ENCODE data around the gene RSPH9.
A peak's percentile ranks its signal among the peaks of the same experiment; 100 is the strongest.

RSPH9 gene, protein sequence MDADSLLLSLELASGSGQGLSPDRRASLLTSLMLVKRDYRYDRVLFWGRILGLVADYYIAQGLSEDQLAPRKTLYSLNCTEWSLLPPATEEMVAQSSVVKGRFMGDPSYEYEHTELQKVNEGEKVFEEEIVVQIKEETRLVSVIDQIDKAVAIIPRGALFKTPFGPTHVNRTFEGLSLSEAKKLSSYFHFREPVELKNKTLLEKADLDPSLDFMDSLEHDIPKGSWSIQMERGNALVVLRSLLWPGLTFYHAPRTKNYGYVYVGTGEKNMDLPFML

GRCh38 chr6:43644940-43645612 is at the start of gene RSPH9:
RSPH9 (plus strand) TSS chr6:43645036; CDS start chr6:43645099, 63 bp downstream.
- peak; percentile 61 for DNase-seq

GRCh38 chr6:43600595-43600994 is 44.2 kb upstream of the RSPH9 start:
- DNase-seq: no peak

DNA sequence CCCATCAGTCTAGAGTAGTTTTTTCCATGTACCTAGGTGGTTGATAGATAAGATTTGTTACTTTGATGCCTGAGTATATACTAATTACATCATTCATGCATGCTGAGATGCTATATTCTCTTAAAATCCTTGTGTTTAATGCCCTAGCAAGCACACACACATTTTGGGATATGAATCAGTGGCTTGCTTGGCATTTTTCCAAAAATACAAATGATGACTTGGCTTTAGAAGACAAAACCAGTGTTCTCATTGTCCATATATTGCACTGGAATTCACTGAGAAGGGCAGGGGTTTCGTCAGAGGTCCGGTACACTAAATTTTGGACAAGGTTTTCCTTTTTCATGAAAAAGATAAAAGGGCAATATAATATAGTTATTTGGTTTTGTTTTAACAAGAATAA is 40.7 kb upstream of the RSPH9 start:
- DNase-seq: no peak

DNA sequence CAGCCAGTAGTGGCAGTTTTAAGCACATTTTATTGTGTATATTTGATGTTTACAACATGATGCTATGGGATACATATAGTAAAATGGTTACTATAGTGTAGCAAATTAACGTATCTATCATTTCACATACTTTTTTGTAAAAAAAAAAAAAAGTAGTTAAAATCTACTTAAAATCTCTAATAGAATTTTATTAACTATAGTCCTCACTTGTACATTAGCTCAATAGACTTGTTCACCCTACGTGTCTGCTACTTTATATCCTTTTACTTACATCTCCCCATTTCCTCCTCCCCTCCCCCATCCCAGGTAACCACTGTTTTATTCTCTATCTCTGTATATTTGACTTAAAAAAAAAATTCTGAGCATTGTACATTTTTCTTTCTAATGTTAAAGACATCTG is 38.8 kb upstream of the RSPH9 start:
- no peak for DNase-seq

- peak; percentile 52 for DNase-seq
Observed at GRCh38 chr6:43608310-43608763, 36.5 kb upstream of the RSPH9 start.

GRCh38 chr6:43608807-43609206 is 36.0 kb upstream of the RSPH9 start:
- DNase-seq: no peak

- DNase-seq: no peak
Observed at GRCh38 chr6:43609402-43609801, 35.4 kb upstream of the RSPH9 start.

DNA sequence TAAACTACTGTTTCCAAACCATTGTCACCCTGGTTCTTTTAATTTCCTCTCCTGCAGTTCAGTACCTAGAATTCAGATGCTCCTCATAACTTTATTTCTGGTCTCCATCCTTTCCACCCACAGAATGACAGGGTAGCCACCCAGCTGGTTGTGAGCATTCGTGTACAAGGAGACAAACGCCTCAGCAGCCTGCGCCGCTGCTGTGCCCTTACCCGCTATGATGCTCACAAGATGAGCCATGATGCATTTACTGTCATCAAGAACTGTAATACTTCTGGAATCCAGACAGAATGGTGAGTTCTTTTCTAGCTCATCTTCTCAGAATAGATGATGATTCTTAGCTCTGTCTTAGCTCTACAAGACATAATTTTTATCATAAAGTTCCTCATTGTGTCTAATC is 34.4 kb upstream of the RSPH9 start:
- DNase-seq: no peak

DNA sequence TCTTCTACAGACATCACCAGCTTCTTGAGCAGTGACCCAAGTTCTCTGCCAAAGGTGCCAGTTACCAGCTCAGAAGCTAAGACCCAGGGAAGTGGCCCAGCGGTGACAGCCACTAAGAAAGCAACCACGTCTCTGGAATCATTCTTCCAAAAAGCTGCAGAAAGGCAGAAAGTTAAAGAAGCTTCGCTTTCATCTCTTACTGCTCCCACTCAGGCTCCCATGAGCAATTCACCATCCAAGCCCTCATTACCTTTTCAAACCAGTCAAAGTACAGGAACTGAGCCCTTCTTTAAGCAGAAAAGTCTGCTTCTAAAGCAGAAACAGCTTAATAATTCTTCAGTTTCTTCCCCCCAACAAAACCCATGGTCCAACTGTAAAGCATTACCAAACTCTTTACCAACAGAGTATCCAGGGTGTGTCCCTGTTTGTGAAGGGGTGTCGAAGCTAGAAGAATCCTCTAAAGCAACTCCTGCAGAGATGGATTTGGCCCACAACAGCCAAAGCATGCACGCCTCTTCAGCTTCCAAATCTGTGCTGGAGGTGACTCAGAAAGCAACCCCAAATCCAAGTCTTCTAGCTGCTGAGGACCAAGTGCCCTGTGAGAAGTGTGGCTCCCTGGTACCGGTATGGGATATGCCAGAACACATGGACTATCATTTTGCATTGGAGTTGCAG is 31.0 kb upstream of the RSPH9 start:
- DNase-seq: no peak

GRCh38 chr6:43614396-43614730 is 30.5 kb upstream of the RSPH9 start:
- DNase-seq: no peak

GRCh38 chr6:43616725-43617472 is 27.9 kb upstream of the RSPH9 start:
- no peak for DNase-seq

DNA sequence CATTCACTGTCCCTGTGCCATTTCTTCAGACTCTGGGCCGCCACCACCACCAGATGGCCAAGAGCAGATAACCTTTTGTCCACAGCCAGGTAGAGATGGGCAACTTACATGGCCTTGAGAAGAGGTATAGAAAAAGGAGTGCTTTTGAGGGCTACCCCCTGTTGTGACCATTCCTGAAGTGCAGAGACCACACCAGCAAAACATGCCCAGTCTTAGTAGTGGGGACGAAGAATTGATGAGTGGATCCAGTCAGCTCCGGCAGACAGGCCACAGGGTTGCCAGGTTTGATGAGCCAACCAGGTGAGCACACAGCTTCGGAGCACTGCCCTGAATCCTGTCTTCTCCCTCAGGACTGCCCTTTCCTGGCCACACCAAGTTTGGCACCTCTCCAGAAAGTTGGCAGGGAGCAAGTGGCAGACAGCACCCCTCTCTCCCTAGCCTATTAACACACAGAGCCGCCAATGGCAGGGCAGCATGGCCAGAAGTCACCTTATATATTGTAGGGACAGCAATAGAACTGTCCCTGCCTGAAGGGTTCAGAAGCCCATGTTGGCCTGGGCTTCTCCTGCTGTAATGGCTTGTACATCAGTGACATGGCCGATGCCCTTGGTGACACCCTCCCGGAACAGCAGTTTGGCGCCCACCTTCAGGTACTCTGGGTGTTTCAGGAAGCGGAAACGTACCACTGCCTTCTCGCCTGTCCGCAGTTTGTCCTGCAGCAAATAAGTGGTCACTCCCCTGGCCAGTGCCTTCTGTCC is 23.6 kb upstream of the RSPH9 start:
- DNase-seq: no peak

GRCh38 chr6:43621836-43622180 is 23.0 kb upstream of the RSPH9 start:
- DNase-seq: no peak

- DNase-seq: no peak
Observed at GRCh38 chr6:43622541-43622940, 22.3 kb upstream of the RSPH9 start.

DNA sequence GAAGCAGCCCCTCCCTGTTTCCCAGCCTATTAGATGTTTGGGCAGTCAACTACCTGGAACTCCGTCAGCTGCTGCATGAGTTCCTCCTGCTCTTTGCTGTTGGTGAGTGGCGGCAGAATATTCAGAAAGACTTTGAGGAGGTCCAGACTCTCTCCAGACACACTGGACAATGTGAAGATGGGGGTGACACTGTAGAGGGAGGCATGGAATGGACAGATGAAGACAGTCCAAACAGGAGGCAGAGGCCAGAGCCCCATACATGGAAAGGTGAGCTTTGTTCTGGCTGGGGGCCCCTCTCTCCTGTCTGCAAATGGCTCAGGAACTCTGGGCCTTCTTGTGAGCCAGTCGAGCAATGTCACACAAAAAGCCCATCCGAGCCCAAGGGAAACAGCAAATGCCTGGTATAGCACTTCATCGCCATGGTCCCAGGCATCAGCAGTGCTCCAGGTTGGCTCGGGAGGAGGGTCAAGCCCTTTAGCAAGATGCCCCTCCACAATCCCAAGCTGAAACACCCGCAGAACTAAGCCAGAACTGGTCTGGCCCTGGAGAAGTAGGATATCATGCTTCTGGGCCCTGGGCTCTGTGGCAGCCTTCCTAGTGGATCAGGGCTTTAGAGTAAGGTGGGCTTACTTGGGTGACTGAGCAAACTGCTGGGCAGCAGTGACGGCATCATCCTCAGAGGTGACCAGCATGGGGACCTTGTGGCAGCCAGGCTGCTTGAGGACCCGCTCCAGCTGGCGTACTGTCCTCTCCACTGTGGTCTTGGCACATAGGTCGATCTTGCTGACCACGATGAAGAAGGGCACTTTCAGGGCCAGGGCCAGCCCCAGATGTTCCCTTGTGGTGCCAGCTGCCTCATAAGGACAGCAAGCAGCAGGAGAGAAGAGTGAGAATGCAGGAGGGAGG is 20.7 kb upstream of the RSPH9 start:
- no peak for DNase-seq

- no peak for DNase-seq
Observed at GRCh38 chr6:43624786-43625288, 20.0 kb upstream of the RSPH9 start.

DNA sequence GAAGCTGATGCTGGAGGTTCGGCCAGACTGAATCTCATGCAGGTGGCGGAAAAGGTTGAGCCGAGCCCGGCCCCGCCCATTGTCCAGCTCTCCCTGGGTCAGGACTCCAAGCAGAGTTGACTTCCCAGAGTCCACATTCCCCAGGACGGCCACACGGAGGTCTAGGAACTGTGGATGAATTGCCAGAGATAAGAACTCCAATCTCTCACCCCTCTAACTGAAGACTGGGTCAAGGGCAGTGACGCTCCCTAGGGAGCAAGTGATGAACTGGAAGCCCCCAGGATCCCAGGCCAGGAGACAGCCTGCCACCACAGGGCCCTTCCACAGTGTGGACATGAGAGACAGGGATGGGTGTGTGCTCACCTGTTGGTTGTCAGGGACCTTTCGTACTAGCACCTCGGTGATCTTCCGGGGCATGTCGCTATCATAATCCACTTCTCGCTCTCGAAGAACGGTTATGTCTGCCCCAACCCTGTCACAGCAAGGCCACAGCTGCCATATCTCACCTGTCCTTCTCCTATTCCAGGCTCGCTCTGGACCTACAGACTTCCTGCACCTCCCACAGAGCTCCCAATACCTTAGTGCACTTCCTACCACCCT is 19.3 kb upstream of the RSPH9 start:
- DNase-seq: no peak

DNA sequence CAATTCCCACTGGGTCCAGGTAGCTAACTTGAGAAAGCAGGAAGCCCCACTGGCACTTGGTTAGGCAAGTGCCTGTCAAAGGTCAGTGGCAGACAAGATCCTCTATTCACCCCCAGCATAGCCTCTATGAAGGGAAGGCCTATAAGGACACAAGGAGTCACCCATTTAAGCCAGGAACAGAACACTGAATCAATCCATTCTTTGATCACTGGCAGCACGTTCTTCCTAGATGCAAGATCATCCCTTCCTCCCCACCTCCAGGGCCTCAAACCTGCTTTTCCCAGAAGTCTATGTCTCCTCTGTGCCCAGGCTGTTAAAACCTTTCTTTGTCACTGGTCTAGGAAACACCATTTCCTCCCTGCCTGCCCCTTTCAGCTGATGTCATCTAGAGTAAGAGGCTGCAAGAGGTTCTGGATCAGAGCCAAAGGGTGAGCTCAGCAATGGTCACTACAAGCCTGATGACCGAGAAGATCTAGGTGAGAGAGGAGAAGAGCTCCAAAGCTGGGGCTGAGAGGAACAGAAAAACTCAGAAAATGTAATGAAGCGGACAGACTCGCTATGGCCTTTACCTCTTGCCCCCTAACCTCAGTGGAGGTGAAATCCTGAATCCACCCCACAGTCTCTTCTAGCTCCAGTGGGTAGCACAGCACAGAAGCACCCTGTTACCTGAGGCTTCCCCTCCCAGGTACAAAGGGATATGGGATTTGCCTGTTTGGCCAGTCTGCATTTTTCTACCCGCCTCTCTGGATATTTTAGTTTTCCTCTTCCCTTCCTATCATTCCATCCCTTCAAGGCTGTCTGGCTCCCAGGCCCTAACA is 17.6 kb upstream of the RSPH9 start:
- DNase-seq: no peak

- peak; percentile 46 for DNase-seq
Observed at GRCh38 chr6:43628393-43629103, 16.3 kb upstream of the RSPH9 start.
